GM19351 (cell line): ENCODE results near the gene ABHD3.
"Not testable (repeated sequence)": the region's sequence is repeated elsewhere in the genome, so short reads cannot be mapped to it uniquely, and the experiment has no call there.

ENCODE experiments used
- ATAC-seq: cut with Tn5 transposase; IDR thresholded peaks from one replicate; pipeline ENCODE4 v1.9.1; 2021; ENCODE audit warnings: mild to moderate bottlenecking, moderate library complexity; ENCODE audit not compliant: unreplicated experiment

Gene ABHD3

GRCh38 chr18:21706386-21706865, 1.9 kb upstream of the ABHD3 start:
- ATAC-seq = no peak

GRCh38 chr18:21703241-21703820, 1.2 kb downstream of the ABHD3 start:
- no peak for ATAC-seq

- no peak for ATAC-seq
Observed at GRCh38 chr18:21702602-21703001, 2.0 kb downstream of the ABHD3 start.

- no peak for ATAC-seq
Observed at GRCh38 chr18:21701621-21702020, 3.0 kb downstream of the ABHD3 start.

- no peak for ATAC-seq
Observed at GRCh38 chr18:21700528-21701075, 4.0 kb downstream of the ABHD3 start.

- ATAC-seq = no peak
Observed at GRCh38 chr18:21693322-21693721, 11.3 kb downstream of the ABHD3 start.

GRCh38 chr18:21689736-21690135, 14.8 kb downstream of the ABHD3 start:
- ATAC-seq = no peak

- ATAC-seq = no peak
Observed at GRCh38 chr18:21686282-21687105, 18.1 kb downstream of the ABHD3 start.

GRCh38 chr18:21685556-21685981, 19.0 kb downstream of the ABHD3 start:
- ATAC-seq = peak; percentile 78

- peak; percentile 65 for ATAC-seq
Observed at GRCh38 chr18:21684731-21685130, 19.8 kb downstream of the ABHD3 start.

GRCh38 chr18:21682371-21683051, 22.1 kb downstream of the ABHD3 start:
- ATAC-seq = no peak

- ATAC-seq = no peak
Observed at GRCh38 chr18:21680161-21680560, 24.4 kb downstream of the ABHD3 start.

GRCh38 chr18:21678859-21679258, 25.7 kb downstream of the ABHD3 start:
- no peak for ATAC-seq

- ATAC-seq = not testable (repeated sequence)
Observed at GRCh38 chr18:21675354-21675753, 29.2 kb downstream of the ABHD3 start.

GRCh38 chr18:21672521-21673267, 31.9 kb downstream of the ABHD3 start:
- ATAC-seq = no peak

GRCh38 chr18:21669736-21670285, 34.8 kb downstream of the ABHD3 start:
- ATAC-seq = no peak

GRCh38 chr18:21664069-21664468, 40.5 kb downstream of the ABHD3 start:
- ATAC-seq = no peak

GRCh38 chr18:21663578-21663977, 41.0 kb downstream of the ABHD3 start:
- no peak for ATAC-seq

- no peak for ATAC-seq
Observed at GRCh38 chr18:21662581-21662980, 42.0 kb downstream of the ABHD3 start.

GRCh38 chr18:21660078-21660477, 44.5 kb downstream of the ABHD3 start:
- no peak for ATAC-seq
